GM21723 (cell line): ENCODE data around the gene HSPG2.
"Not testable (repeated sequence)": the region's sequence is repeated elsewhere in the genome, so short reads cannot be mapped to it uniquely, and the experiment has no call there.

ENCODE experiments used
- ATAC-seq: cut with Tn5 transposase; IDR thresholded peaks from one replicate; pipeline ENCODE4 v1.9.1; 2021; ENCODE audit warnings: mild to moderate bottlenecking, moderate library complexity; ENCODE audit not compliant: unreplicated experiment

HSPG2 gene

GRCh38 chr1:21830792-21831453, 106.2 kb downstream of the HSPG2 start:
- ATAC-seq: no peak

- no peak for ATAC-seq
Measured at GRCh38 chr1:21829294-21829693, 107.8 kb downstream of the HSPG2 start.

GRCh38 chr1:21828506-21829210, 108.5 kb downstream of the HSPG2 start:
- no peak for ATAC-seq

GRCh38 chr1:21828075-21828474, 109.0 kb downstream of the HSPG2 start:
- no peak for ATAC-seq

- ATAC-seq: no peak
Measured at GRCh38 chr1:21827141-21827679, 109.9 kb downstream of the HSPG2 start.

GRCh38 chr1:21826694-21827093, 110.4 kb downstream of the HSPG2 start:
- ATAC-seq: not testable (repeated sequence)

- no peak for ATAC-seq
Measured at GRCh38 chr1:21825393-21825792, 111.7 kb downstream of the HSPG2 start.

- no peak for ATAC-seq
Measured at GRCh38 chr1:21824926-21825325, 112.2 kb downstream of the HSPG2 start.

GRCh38 chr1:21823980-21824702, 113.0 kb downstream of the HSPG2 start:
- no peak for ATAC-seq

- ATAC-seq: no peak
Measured at GRCh38 chr1:21823206-21823979, 113.7 kb downstream of the HSPG2 start.

- ATAC-seq: no peak
Measured at GRCh38 chr1:21822349-21822748, 114.8 kb downstream of the HSPG2 start.

GRCh38 chr1:21821385-21822019, 115.6 kb downstream of the HSPG2 start:
- no peak for ATAC-seq

- no peak for ATAC-seq
Measured at GRCh38 chr1:21820597-21821232, 116.4 kb downstream of the HSPG2 start.

- no peak for ATAC-seq
Measured at GRCh38 chr1:21818656-21819055, 118.5 kb downstream of the HSPG2 start.

GRCh38 chr1:21816602-21817302, 120.4 kb downstream of the HSPG2 start:
- no peak for ATAC-seq

GRCh38 chr1:21815724-21816321, 121.3 kb downstream of the HSPG2 start:
- peak; percentile 49 for ATAC-seq

- ATAC-seq: no peak
Measured at GRCh38 chr1:21814981-21815582, 122.0 kb downstream of the HSPG2 start.

GRCh38 chr1:21814241-21814918, 122.7 kb downstream of the HSPG2 start:
- ATAC-seq: peak; percentile 47
